SK-N-SH (cell line): ENCODE results near the gene NOL4L. TPM values are rescaled to one million over a fixed set of nuclear protein-coding genes. Genes with fewer than 3 reads are reported as not detected.

ENCODE experiments used
- CTCF ChIA-PET: fragments of 300-600, 350-600 bp; formaldehyde crosslinking; extraction: SDS; loops from one replicate; lab custom pipeline; 2021; lab: Yijun Ruan, JAX
- POLR2A ChIA-PET: fragments of 350-600 bp; sonication (Branson Sonifier 250); formaldehyde crosslinking; extraction: SDS; loops from one replicate; lab custom pipeline; 2020; ENCODE audit warnings: antibody characterized with exemption, inconsistent platforms; lab: Yijun Ruan, JAX
- DNase-seq: peaks from one replicate; pipeline ENCODE4 v3.0.0; 2012
- H2AFZ ChIP-seq: fragments of 200-600 bp; sonication (generic); 2 replicates; pipeline ENCODE4 v1.8.1; 2016; ENCODE audit warnings: antibody characterized with exemption, mild to moderate bottlenecking, low read depth
- H3F3A ChIP-seq: fragments of 200-600 bp; sonication (generic); replicated peaks from 2 replicates; pipeline ENCODE3; 2016; ENCODE audit warnings: antibody characterized with exemption, mild to moderate bottlenecking; ENCODE audit not compliant: insufficient read depth
- H3K27ac ChIP-seq, 2 experiments: fragments of 200-500 bp in 1 of 2; fragments of 200-600 bp in 1 of 2; sonication (Bioruptor generic) in 1 of 2; sonication (generic), shearing (Covaris generic) in 1 of 2; 2 replicates each; pipeline versions ENCODE4 v1.5.1 to v1.6.1; 2014 to 2016; ENCODE audit warnings: low read depth in 2 of 2, inconsistent platforms in 1 of 2, low read length in 1 of 2, mild to moderate bottlenecking in 1 of 2, mixed read lengths in 1 of 2
- H3K27me3 ChIP-seq: fragments of 200-600 bp; sonication (generic), shearing (Covaris generic); 2 replicates; pipeline ENCODE4 v1.6.1; 2016; ENCODE audit warnings: mixed run types; ENCODE audit not compliant: insufficient read depth
- H3K36me3 ChIP-seq, 2 experiments: fragments of 200-500 bp in 1 of 2; fragments of 200-600 bp in 1 of 2; sonication (Bioruptor generic) in 1 of 2; sonication (generic) in 1 of 2; replicated peaks in 1 of 2; 2 replicates each; pipeline versions ENCODE3 to v1.5.1; 2014 to 2016; ENCODE audit warnings: low read length in 1 of 2, mild to moderate bottlenecking in 1 of 2; ENCODE audit not compliant: insufficient read depth in 2 of 2, control insufficient read depth in 1 of 2
- H3K4me1 ChIP-seq, 2 experiments: fragments of 200-500 bp in 1 of 2; fragments of 200-600 bp in 1 of 2; sonication (Bioruptor generic) in 1 of 2; sonication (generic), shearing (Covaris generic) in 1 of 2; 2 replicates each; pipeline versions ENCODE4 v1.5.1 to v1.6.1; 2014 to 2016; ENCODE audit warnings: low read depth in 1 of 2, low read length in 1 of 2, mixed run types in 1 of 2; ENCODE audit not compliant: insufficient read depth in 2 of 2, control insufficient read depth in 1 of 2
- H3K4me2 ChIP-seq: fragments of 200-600 bp; sonication (generic), shearing (Covaris generic); 2 replicates; pipeline ENCODE4 v1.6.1; 2017; ENCODE audit warnings: mixed run types
- H3K4me3 ChIP-seq, 2 experiments: fragments of 200-500 bp in 1 of 2; fragments of 200-600 bp in 1 of 2; sonication (Bioruptor generic) in 1 of 2; sonication (generic), shearing (Covaris generic) in 1 of 2; 2 replicates each; pipeline versions ENCODE4 v1.5.1 to v1.8.1; 2014 to 2016; ENCODE audit warnings: low read depth in 2 of 2, inconsistent platforms in 1 of 2, low read length in 1 of 2, mild to moderate bottlenecking in 1 of 2, mixed read lengths in 1 of 2, moderate library complexity in 1 of 2
- H3K79me2 ChIP-seq: fragments of 200-600 bp; sonication (generic); 2 replicates; pipeline ENCODE4 v1.8.1; 2017; ENCODE audit warnings: mild to moderate bottlenecking; ENCODE audit not compliant: insufficient read depth
- H3K9ac ChIP-seq: fragments of 200-600 bp; sonication (generic); 2 replicates; pipeline ENCODE4 v1.6.1; 2017; ENCODE audit warnings: mixed run types
- H3K9me2 ChIP-seq: fragments of 200-600 bp; sonication (generic); 2 replicates; pipeline ENCODE4 v1.6.1; 2017; ENCODE audit warnings: mixed run types
- H3K9me3 ChIP-seq: fragments of 200-600 bp; sonication (generic); 2 replicates; pipeline ENCODE4 v1.6.1; 2017; ENCODE audit warnings: mixed run types, mild to moderate bottlenecking, moderate library complexity
- H4K20me1 ChIP-seq: fragments of 200-600 bp; sonication (generic); 2 replicates; pipeline ENCODE4 v1.6.1; 2017; ENCODE audit warnings: mild to moderate bottlenecking, mixed run types; ENCODE audit not compliant: insufficient read depth
- CHD2 ChIP-seq: fragments of 150-350 bp; IDR thresholded peaks from 2 replicates; pipeline ENCODE4 v1.6.1; 2018; ENCODE audit warnings: low read length; ENCODE audit not compliant: partially characterized antibody
- CTCF ChIP-seq: fragments of 200-600 bp; sonication (generic); IDR thresholded peaks from 2 replicates; pipeline ENCODE4 v1.6.1; 2017; ENCODE audit warnings: antibody characterized with exemption, mild to moderate bottlenecking, moderate library complexity
- ELF1 ChIP-seq: IDR thresholded peaks from 2 replicates; pipeline ENCODE4 v1.4.0; 2012
- EP300 ChIP-seq, 2 experiments: IDR thresholded peaks; 2 replicates each; pipeline versions ENCODE4 v1.4.0 to v1.6.1; 2012; ENCODE audit warnings: borderline replicate concordance in 1 of 2, low read depth in 1 of 2, low read length in 1 of 2
- EZH2phosphoT487 ChIP-seq: fragments of 200-600 bp; sonication (generic); IDR thresholded peaks from 2 replicates; pipeline ENCODE4 v1.6.1; 2017; ENCODE audit warnings: low read depth, mixed run types, mild to moderate bottlenecking, antibody characterized with exemption, moderate library complexity, borderline replicate concordance
- FOXM1 ChIP-seq: IDR thresholded peaks from 2 replicates; pipeline ENCODE4 v1.4.0; 2012; ENCODE audit warnings: low read depth, mild to moderate bottlenecking
- GABPA ChIP-seq: IDR thresholded peaks from 2 replicates; pipeline ENCODE4 v1.4.0; 2012; ENCODE audit warnings: low read depth, mild to moderate bottlenecking
- MEF2A ChIP-seq: IDR thresholded peaks from 2 replicates; pipeline ENCODE4 v1.4.0; 2012; ENCODE audit warnings: low read depth, borderline replicate concordance
- MXI1 ChIP-seq: IDR thresholded peaks from 2 replicates; pipeline ENCODE4 v1.6.1; 2012; ENCODE audit warnings: mild to moderate bottlenecking, low read depth, low read length, improper control_type of control experiment
- NFIC ChIP-seq: IDR thresholded peaks from 2 replicates; pipeline ENCODE4 v1.4.0; 2012; ENCODE audit warnings: borderline replicate concordance
- NRF1 ChIP-seq: IDR thresholded peaks from 2 replicates; pipeline ENCODE4 v1.6.1; 2012; ENCODE audit warnings: low read depth, mild to moderate bottlenecking, low read length
- POLR2AphosphoS5 ChIP-seq: IDR thresholded peaks from 2 replicates; pipeline ENCODE4 v1.6.1; 2012; ENCODE audit warnings: low read depth, low read length
- RCOR1 ChIP-seq: fragments of 150-350 bp; IDR thresholded peaks from 2 replicates; pipeline ENCODE4 v1.6.1; 2017; ENCODE audit warnings: antibody characterized with exemption, low read length
- REST ChIP-seq: IDR thresholded peaks from 2 replicates; pipeline ENCODE4 v1.6.1; 2012; ENCODE audit warnings: mild to moderate bottlenecking, low read depth, low read length, moderate library complexity
- SMC3 ChIP-seq: IDR thresholded peaks from 2 replicates; pipeline ENCODE4 v1.6.1; 2012; ENCODE audit warnings: low read depth, low read length, improper control_type of control experiment
- TAF1 ChIP-seq: IDR thresholded peaks from 2 replicates; pipeline ENCODE4 v1.6.1; 2012; ENCODE audit warnings: low read depth, mild to moderate bottlenecking, low read length, moderate library complexity, borderline replicate concordance
- TCF12 ChIP-seq: IDR thresholded peaks from 2 replicates; pipeline ENCODE4 v1.4.0; 2012
- TEAD4 ChIP-seq: IDR thresholded peaks from 2 replicates; pipeline ENCODE4 v1.4.0; 2012; ENCODE audit warnings: mild to moderate bottlenecking, borderline replicate concordance; ENCODE audit not compliant: insufficient read depth
- WGBS: methylation state at CpG from one replicate; pipeline ENCODE4 v1.1.6; 2017; ENCODE audit warnings: low lambda C conversion rate; 5-methylcytosine and 5-hydroxymethylcytosine counted together
- polyA plus RNA-seq, 3 experiments: library from polyadenylated mRNA; depleted of rRNA; stranded (reverse); fragments of >200 nt; gene quantifications; 2 replicates each; pipeline ENCODE4 v1.2.3, GENCODE V29; 2012

NOL4L gene
- polyA plus RNA-seq, 1 of the 3 experiments (the other 2 are of a cell fraction), result 14.3 TPM

- TF ChIP-seq CTCF (peak; percentile 79), ELF1 (0 out of 2 replicates have a peak, but pooled peaks have one; percentile 14), GABPA (no peak), TCF12 (no peak), SMC3 (peak; percentile 53), NRF1 (no peak), EP300 (IDR thresholded peaks at IDR 0.05; ENCODE audit: borderline replicate concordance in 1 of 2, low read depth in 1 of 2, low read length in 1 of 2) (no peak), RCOR1 (no peak; the same call in 1 of the 2 replicates), EZH2phosphoT487 (no peak), POLR2AphosphoS5 (no peak), NFIC (no peak), TEAD4 (no peak), CHD2 (peak; percentile 36), FOXM1 (no peak), MXI1 (peak; percentile 82; the same call in 1 of the 2 replicates)
These were observed 100.0 kb downstream of the NOL4L start (continued) for GRCh38 chr20:32484958-32485769.

GRCh38 chr20:32484225-32484957 is 100.7 kb downstream of the NOL4L start:
- DNase-seq, result peak; percentile 81
- H3K9me2 ChIP-seq, result no peaks in the 10 kb centered on the region
- WGBS, result 3% methylated on average over 43 of the region's 74 CpGs
- CTCF ChIA-PET, result interaction anchor here (0.6 to 4.1 kb wide), 20 partner anchors 9 to 872 kb away, joined by 3 to 41 read pairs (median 6); no protein-coding TSS in a partner anchor
- peak overlapping the region; percentile 53 to 61 for H3K4me3 ChIP-seq
- H3K27ac ChIP-seq, result peak overlapping the region; percentile 87 to 100
- TF ChIP-seq TAF1, result peak; percentile 9; the same call in 1 of the 2 replicates
- TF ChIP-seq RCOR1, result no peak
- no peak for TF ChIP-seq MEF2A
- TF ChIP-seq MXI1, result peak; percentile 52
- no peak for TF ChIP-seq CTCF
- no peak for TF ChIP-seq REST
- TF ChIP-seq NRF1, result no peak
- TF ChIP-seq ELF1, result no peak
- peak; percentile 28 for TF ChIP-seq CHD2
- TF ChIP-seq, all 33 proteins: peak for 3
- Histone ChIP-seq H3K36me3 (peaks cover 0 to 5% of the 10 kb centered on the region in 2 experiments), H3K27me3 (no peaks in the 10 kb centered on the region), H2AFZ (peak overlapping the region; percentile 75), H3K9me3 (no peaks in the 10 kb centered on the region), H3F3A (peaks cover 5% of the 10 kb centered on the region), H3K4me2 (peak overlapping the region; percentile 97), H4K20me1 (peaks cover 29% of the 10 kb centered on the region), H3K4me1 (peaks cover 0 to 41% of the 10 kb centered on the region in 2 experiments; a peak in 2 of 4 replicates), H3K9ac (peak overlapping the region; percentile 81), H3K79me2 (peaks cover 36% of the 10 kb centered on the region)
- POLR2A ChIA-PET, result interaction anchor here (0.6 to 2.0 kb wide), 14 partner anchors 12 to 332 kb away, joined by 3 to 11 read pairs (median 4); no protein-coding TSS in a partner anchor
